Measurements from ENCODE around the gene SH3RF1.

The SH3RF1 gene

DNA sequence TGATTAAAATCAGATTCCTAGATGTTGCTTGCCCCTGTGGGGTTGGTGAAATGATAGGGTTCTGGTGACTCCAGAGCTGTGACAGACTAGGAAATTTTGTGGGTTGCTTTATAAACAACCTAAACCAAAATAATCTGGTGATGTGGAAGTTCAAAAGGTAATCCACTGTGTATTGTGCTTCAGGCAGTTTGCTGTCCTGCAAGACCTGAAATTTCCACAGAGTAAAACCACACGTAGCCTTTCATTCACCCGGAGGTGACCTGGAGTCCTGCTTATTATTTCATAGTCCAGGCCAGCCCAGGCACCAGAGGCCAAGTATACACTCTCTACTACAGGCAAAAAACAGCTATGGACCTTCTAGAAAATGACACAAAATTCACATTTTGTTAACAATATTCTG, 146.1 kb downstream of the SH3RF1 start:
- H2BK120ac ChIP-seq (ENCODE audit: low read depth, low read length) = no peak overlapping the region
- H3K4me3 ChIP-seq (ENCODE audit: low read length in 2 of 2) = no peak overlapping the region
- no peak overlapping the region for H2BK12ac ChIP-seq (ENCODE audit: low read length)
- no peaks in the 10 kb centered on the region for H3K27me3 ChIP-seq (ENCODE audit: control insufficient read depth in 3 of 3, insufficient read depth in 3 of 3, low read depth in 1 of 3, low read length in 3 of 3)
- no peak overlapping the region for H3K4me2 ChIP-seq (ENCODE audit: insufficient read depth, low read length, poor library complexity, severe bottlenecking)
- H4K8ac ChIP-seq (ENCODE audit: low read depth, low read length) = no peak overlapping the region
- DNase-seq (ENCODE audit: low spot score) = no peak
- H3K9ac ChIP-seq (ENCODE audit: low read depth, low read length, poor library complexity) = no peak overlapping the region
- H3K4me1 ChIP-seq (ENCODE audit: control insufficient read depth in 2 of 2, insufficient read depth in 1 of 2, low read depth in 1 of 2, low read length in 2 of 2) = peaks cover 0 to 1% of the 10 kb centered on the region in 2 donors
- H3K79me1 ChIP-seq (ENCODE audit: low read depth, low read length) = no peaks in the 10 kb centered on the region
- H2BK15ac ChIP-seq (ENCODE audit: low read length) = no peak overlapping the region
- no peak overlapping the region for H2AK5ac ChIP-seq (ENCODE audit: low read depth, low read length)
- no peak overlapping the region for H2BK5ac ChIP-seq (ENCODE audit: low read length)
- no peaks in the 10 kb centered on the region for H3K9me3 ChIP-seq (replicated peaks in 1 of 2; ENCODE audit: control insufficient read depth in 2 of 2, insufficient read depth in 1 of 2, low read depth in 1 of 2, low read length in 2 of 2)
- WGBS, 2 donors (ENCODE audit: extremely low coverage in 2 of 2, insufficient read length in 2 of 2, insufficient replicate concordance in 1 of 2) = no CpG with 5 or more reads among the region's 2 CpGs
- no peak overlapping the region for H3K18ac ChIP-seq (ENCODE audit: low read length)
- H3K36me3 ChIP-seq (replicated peaks in 1 of 2; ENCODE audit: control insufficient read depth in 2 of 2, insufficient read depth in 2 of 2, low read length in 2 of 2) = peaks cover 13 to 88% of the 10 kb centered on the region in 2 donors
- no peak overlapping the region for H3K23ac ChIP-seq (ENCODE audit: low read depth, low read length, poor library complexity)
- no peak overlapping the region for H4K91ac ChIP-seq (ENCODE audit: low read depth, low read length, poor library complexity)
- no peak overlapping the region for H3K4ac ChIP-seq (ENCODE audit: low read length)
- H3K14ac ChIP-seq (ENCODE audit: low read length) = no peak overlapping the region
- H3K27ac ChIP-seq (replicated peaks; ENCODE audit: low read length) = no peak overlapping the region
- no peak overlapping the region for H2AFZ ChIP-seq (ENCODE audit: low read length)

- Histone ChIP-seq H3K9ac (ENCODE audit: low read depth, low read length, poor library complexity) (no peak overlapping the region), H3K4me2 (ENCODE audit: insufficient read depth, low read length, poor library complexity, severe bottlenecking) (no peak overlapping the region), H2BK120ac (ENCODE audit: low read depth, low read length) (no peak overlapping the region), H3K79me1 (ENCODE audit: low read depth, low read length) (no peaks in the 10 kb centered on the region), H3K4me3 (ENCODE audit: low read length in 2 of 2) (no peak overlapping the region), H3K9me3 (replicated peaks in 1 of 2; ENCODE audit: control insufficient read depth in 2 of 2, insufficient read depth in 1 of 2, low read depth in 1 of 2, low read length in 2 of 2) (no peaks in the 10 kb centered on the region), H3K23ac (ENCODE audit: low read depth, low read length, poor library complexity) (no peak overlapping the region), H4K91ac (ENCODE audit: low read depth, low read length, poor library complexity) (no peak overlapping the region), H2BK5ac (ENCODE audit: low read length) (no peak overlapping the region), H2BK12ac (ENCODE audit: low read length) (no peak overlapping the region), H2BK15ac (ENCODE audit: low read length) (no peak overlapping the region), H2AFZ (ENCODE audit: low read length) (no peak overlapping the region), H3K36me3 (replicated peaks in 1 of 2; ENCODE audit: control insufficient read depth in 2 of 2, insufficient read depth in 2 of 2, low read length in 2 of 2) (peaks cover 10 to 86% of the 10 kb centered on the region in 2 donors), H4K8ac (ENCODE audit: low read depth, low read length) (no peak overlapping the region), H3K27me3 (ENCODE audit: control insufficient read depth in 3 of 3, insufficient read depth in 3 of 3, low read depth in 1 of 3, low read length in 3 of 3) (no peaks in the 10 kb centered on the region), H3K4me1 (ENCODE audit: control insufficient read depth in 2 of 2, insufficient read depth in 1 of 2, low read depth in 1 of 2, low read length in 2 of 2) (peaks cover 0 to 1% of the 10 kb centered on the region in 2 donors), H3K27ac (replicated peaks; ENCODE audit: low read length) (no peak overlapping the region), H3K18ac (ENCODE audit: low read length) (no peak overlapping the region), H2AK5ac (ENCODE audit: low read depth, low read length) (no peak overlapping the region), H3K4ac (ENCODE audit: low read length) (no peak overlapping the region), H3K14ac (ENCODE audit: low read length) (no peak overlapping the region)
- DNase-seq (ENCODE audit: low spot score) = no peak
- WGBS, 2 donors (ENCODE audit: extremely low coverage in 2 of 2, insufficient read length in 2 of 2, insufficient replicate concordance in 1 of 2) = no CpG with 5 or more reads among the region's 2 CpGs
Measured at GRCh38 chr4:169122422-169122821, 148.3 kb downstream of the SH3RF1 start.

- H2BK12ac ChIP-seq (ENCODE audit: low read length) = no peak overlapping the region
- H2BK5ac ChIP-seq (ENCODE audit: low read length) = no peak overlapping the region
- no peak overlapping the region for H3K4ac ChIP-seq (ENCODE audit: low read length)
- H2AFZ ChIP-seq (ENCODE audit: low read length) = no peak overlapping the region
- no peak overlapping the region for H3K27ac ChIP-seq (replicated peaks; ENCODE audit: low read length)
- H3K4me2 ChIP-seq (ENCODE audit: insufficient read depth, low read length, poor library complexity, severe bottlenecking) = no peak overlapping the region
- H4K91ac ChIP-seq (ENCODE audit: low read depth, low read length, poor library complexity) = no peak overlapping the region
- no peak overlapping the region for H3K23ac ChIP-seq (ENCODE audit: low read depth, low read length, poor library complexity)
- H4K8ac ChIP-seq (ENCODE audit: low read depth, low read length) = no peak overlapping the region
- no peaks in the 10 kb centered on the region for H3K79me1 ChIP-seq (ENCODE audit: low read depth, low read length)
- no peak overlapping the region for H3K14ac ChIP-seq (ENCODE audit: low read length)
- H3K4me1 ChIP-seq (ENCODE audit: control insufficient read depth in 2 of 2, insufficient read depth in 1 of 2, low read depth in 1 of 2, low read length in 2 of 2) = peaks cover 0 to 1% of the 10 kb centered on the region in 2 donors
- no peak overlapping the region for H3K4me3 ChIP-seq (ENCODE audit: low read length in 2 of 2)
- H3K36me3 ChIP-seq (replicated peaks in 1 of 2; ENCODE audit: control insufficient read depth in 2 of 2, insufficient read depth in 2 of 2, low read length in 2 of 2) = peaks cover 12 to 86% of the 10 kb centered on the region in 2 donors
- no peak overlapping the region for H2BK120ac ChIP-seq (ENCODE audit: low read depth, low read length)
- H2BK15ac ChIP-seq (ENCODE audit: low read length) = no peak overlapping the region
- H3K18ac ChIP-seq (ENCODE audit: low read length) = peak overlapping the region; percentile 38
- no peaks in the 10 kb centered on the region for H3K27me3 ChIP-seq (ENCODE audit: control insufficient read depth in 3 of 3, insufficient read depth in 3 of 3, low read depth in 1 of 3, low read length in 3 of 3)
- H3K9me3 ChIP-seq (replicated peaks in 1 of 2; ENCODE audit: control insufficient read depth in 2 of 2, insufficient read depth in 1 of 2, low read depth in 1 of 2, low read length in 2 of 2) = no peaks in the 10 kb centered on the region
- no CpG with 5 or more reads among the region's 12 CpGs for WGBS, 2 donors (ENCODE audit: extremely low coverage in 2 of 2, insufficient read length in 2 of 2, insufficient replicate concordance in 1 of 2)
- no peak for DNase-seq (ENCODE audit: low spot score)
- H2AK5ac ChIP-seq (ENCODE audit: low read depth, low read length) = no peak overlapping the region
- H3K9ac ChIP-seq (ENCODE audit: low read depth, low read length, poor library complexity) = no peak overlapping the region
Measured at GRCh38 chr4:169121861-169122382, 148.8 kb downstream of the SH3RF1 start.

GRCh38 chr4:169120624-169121023, 150.1 kb downstream of the SH3RF1 start:
- no peak overlapping the region for H2BK15ac ChIP-seq (ENCODE audit: low read length)
- H4K91ac ChIP-seq (ENCODE audit: low read depth, low read length, poor library complexity) = no peak overlapping the region
- H3K9ac ChIP-seq (ENCODE audit: low read depth, low read length, poor library complexity) = no peak overlapping the region
- no peaks in the 10 kb centered on the region for H3K9me3 ChIP-seq (replicated peaks in 1 of 2; ENCODE audit: control insufficient read depth in 2 of 2, insufficient read depth in 1 of 2, low read depth in 1 of 2, low read length in 2 of 2)
- H3K14ac ChIP-seq (ENCODE audit: low read length) = no peak overlapping the region
- H3K4me3 ChIP-seq (ENCODE audit: low read length in 2 of 2) = no peak overlapping the region
- no peak overlapping the region for H3K18ac ChIP-seq (ENCODE audit: low read length)
- H3K4me2 ChIP-seq (ENCODE audit: insufficient read depth, low read length, poor library complexity, severe bottlenecking) = no peak overlapping the region
- no peak overlapping the region for H2BK12ac ChIP-seq (ENCODE audit: low read length)
- peaks cover 21 to 89% of the 10 kb centered on the region in 2 donors for H3K36me3 ChIP-seq (replicated peaks in 1 of 2; ENCODE audit: control insufficient read depth in 2 of 2, insufficient read depth in 2 of 2, low read length in 2 of 2)
- H2AFZ ChIP-seq (ENCODE audit: low read length) = no peak overlapping the region
- no peak overlapping the region for H4K8ac ChIP-seq (ENCODE audit: low read depth, low read length)
- no CpG with 5 or more reads among the region's 2 CpGs for WGBS, 2 donors (ENCODE audit: extremely low coverage in 2 of 2, insufficient read length in 2 of 2, insufficient replicate concordance in 1 of 2)
- no peak overlapping the region for H2BK5ac ChIP-seq (ENCODE audit: low read length)
- H3K4me1 ChIP-seq (ENCODE audit: control insufficient read depth in 2 of 2, insufficient read depth in 1 of 2, low read depth in 1 of 2, low read length in 2 of 2) = peaks cover 0 to 3% of the 10 kb centered on the region in 2 donors
- H3K79me1 ChIP-seq (ENCODE audit: low read depth, low read length) = no peaks in the 10 kb centered on the region
- H3K4ac ChIP-seq (ENCODE audit: low read length) = no peak overlapping the region
- H2AK5ac ChIP-seq (ENCODE audit: low read depth, low read length) = no peak overlapping the region
- no peak for DNase-seq (ENCODE audit: low spot score)
- H3K23ac ChIP-seq (ENCODE audit: low read depth, low read length, poor library complexity) = no peak overlapping the region
- H3K27ac ChIP-seq (replicated peaks; ENCODE audit: low read length) = no peak overlapping the region
- H3K27me3 ChIP-seq (ENCODE audit: control insufficient read depth in 3 of 3, insufficient read depth in 3 of 3, low read depth in 1 of 3, low read length in 3 of 3) = no peaks in the 10 kb centered on the region
- no peak overlapping the region for H2BK120ac ChIP-seq (ENCODE audit: low read depth, low read length)
